OCI-LY1 (cell line): ENCODE measurements around the gene ERMARD.
"Not testable (repeated sequence)": the region's sequence is repeated elsewhere in the genome, so short reads cannot be mapped to it uniquely, and the experiment has no call there.

Experiments used
- H2AFZ ChIP-seq: fragments of 200-600 bp; sonication (generic), shearing (Covaris generic); 2 replicates; pipeline ENCODE4 v1.6.0; 2014; ENCODE audit warnings: antibody characterized with exemption, mild to moderate bottlenecking, low read length
- H3F3A ChIP-seq: fragments of 200-600 bp; sonication (generic), shearing (Covaris generic); 2 replicates; pipeline ENCODE4 v1.6.0; 2014; ENCODE audit warnings: mild to moderate bottlenecking, antibody characterized with exemption, low read length, moderate library complexity; ENCODE audit not compliant: insufficient read depth
- H3K27ac ChIP-seq: fragments of 200-600 bp; sonication (generic); 2 replicates; pipeline ENCODE4 v1.5.1; 2014; ENCODE audit warnings: low read length, mixed run types, mild to moderate bottlenecking, low read depth; ENCODE audit not compliant: poor library complexity, severe bottlenecking
- H3K27me3 ChIP-seq: fragments of 200-600 bp; sonication (generic); 2 replicates; pipeline ENCODE4 v1.6.0; 2014; ENCODE audit warnings: antibody characterized with exemption, mild to moderate bottlenecking, low read length, moderate library complexity; ENCODE audit not compliant: insufficient read depth
- H3K36me3 ChIP-seq: fragments of 200-600 bp; sonication (generic); 2 replicates; pipeline ENCODE4 v1.6.1; 2014; ENCODE audit warnings: mild to moderate bottlenecking, antibody characterized with exemption, low read length, moderate library complexity, mixed read lengths; ENCODE audit not compliant: insufficient read depth
- H3K4me1 ChIP-seq: fragments of 200-600 bp; sonication (generic); 2 replicates; pipeline ENCODE4 v1.5.1; 2014; ENCODE audit warnings: mild to moderate bottlenecking, low read length, moderate library complexity; ENCODE audit not compliant: insufficient read depth, severe bottlenecking
- H3K4me2 ChIP-seq: fragments of 200-600 bp; sonication (generic), shearing (Covaris generic); 2 replicates; pipeline ENCODE4 v1.6.1; 2014; ENCODE audit warnings: low read length
- H3K4me3 ChIP-seq: fragments of 200-600 bp; sonication (generic); 2 replicates; pipeline ENCODE4 v1.5.1; 2014; ENCODE audit warnings: low read length, low read depth, mild to moderate bottlenecking, mixed read lengths; ENCODE audit not compliant: poor library complexity, severe bottlenecking
- H3K79me2 ChIP-seq: fragments of 200-600 bp; shearing (Covaris generic); 2 replicates; pipeline ENCODE4 v1.6.1; 2016; ENCODE audit warnings: mixed run types, low read length, mixed read lengths; ENCODE audit not compliant: insufficient read depth
- H3K9ac ChIP-seq: fragments of 200-600 bp; sonication (generic), shearing (Covaris generic); 2 replicates; pipeline ENCODE4 v1.6.1; 2014; ENCODE audit warnings: mild to moderate bottlenecking, low read length, mixed read lengths
- H3K9me2 ChIP-seq: fragments of 200-600 bp; sonication (generic), shearing (Covaris generic); 2 replicates; pipeline ENCODE4 v1.6.1; 2014; ENCODE audit warnings: low read depth, mild to moderate bottlenecking, low read length, mixed read lengths
- H3K9me3 ChIP-seq: fragments of 200-600 bp; shearing (Covaris generic); 2 replicates; pipeline ENCODE4 v1.6.1; 2014; ENCODE audit warnings: low read length, mixed read lengths
- H4K20me1 ChIP-seq: fragments of 200-600 bp; sonication (generic), shearing (Covaris generic); 2 replicates; pipeline ENCODE4 v1.6.0; 2016; ENCODE audit warnings: mild to moderate bottlenecking, low read length; ENCODE audit not compliant: insufficient read depth
- CTCF ChIP-seq: fragments of 200-600 bp; sonication (generic), shearing (Covaris generic); IDR thresholded peaks from 2 replicates; pipeline ENCODE4 v1.5.1; 2017; ENCODE audit warnings: mild to moderate bottlenecking, antibody characterized with exemption, low read length, moderate library complexity, mixed read lengths
- EZH2 ChIP-seq: fragments of 200-600 bp; sonication (generic), shearing (Covaris generic); IDR thresholded peaks from 2 replicates; pipeline ENCODE4 v1.8.0; 2017; ENCODE audit warnings: borderline replicate concordance, mixed run types, mild to moderate bottlenecking, antibody characterized with exemption, low read length, moderate library complexity, mixed read lengths

The ERMARD gene

GRCh38 chr6:169755162-169755561 lies 3.7 kb downstream of the ERMARD start:
- Histone ChIP-seq H3K4me2 (no peak overlapping the region), H2AFZ (no peak overlapping the region), H3K9me2 (no peaks in the 10 kb centered on the region), H3K27me3 (no peaks in the 10 kb centered on the region), H3K36me3 (peaks cover 38% of the 10 kb centered on the region), H3K9me3 (no peaks in the 10 kb centered on the region), H3K27ac (no peak overlapping the region), H4K20me1 (no peaks in the 10 kb centered on the region), H3K4me1 (peaks cover 19% of the 10 kb centered on the region), H3K79me2 (peaks cover 9% of the 10 kb centered on the region), H3K9ac (no peak overlapping the region), H3K4me3 (no peak overlapping the region), H3F3A (no peaks in the 10 kb centered on the region)
- no peak for TF ChIP-seq CTCF
- TF ChIP-seq EZH2, result no peak

- Histone ChIP-seq H2AFZ (no peak overlapping the region), H3K9me3 (no peaks in the 10 kb centered on the region), H4K20me1 (no peaks in the 10 kb centered on the region), H3K27ac (no peak overlapping the region), H3K27me3 (no peaks in the 10 kb centered on the region), H3F3A (no peaks in the 10 kb centered on the region), H3K9ac (no peak overlapping the region), H3K36me3 (peaks cover 79% of the 10 kb centered on the region), H3K4me1 (no peaks in the 10 kb centered on the region), H3K4me3 (no peak overlapping the region), H3K9me2 (no peaks in the 10 kb centered on the region), H3K4me2 (no peak overlapping the region), H3K79me2 (no peaks in the 10 kb centered on the region)
- TF ChIP-seq EZH2 (no peak), CTCF (no peak)
Observed at GRCh38 chr6:169763308-169763707, 11.9 kb downstream of the ERMARD start.

- H3F3A ChIP-seq, result no peaks in the 10 kb centered on the region
- H3K27me3 ChIP-seq, result no peaks in the 10 kb centered on the region
- no peak overlapping the region for H2AFZ ChIP-seq
- H3K4me3 ChIP-seq, result no peak overlapping the region
- H3K4me2 ChIP-seq, result no peak overlapping the region
- H4K20me1 ChIP-seq, result no peaks in the 10 kb centered on the region
- peaks cover 78% of the 10 kb centered on the region for H3K36me3 ChIP-seq
- H3K9me2 ChIP-seq, result no peaks in the 10 kb centered on the region
- H3K9ac ChIP-seq, result no peak overlapping the region
- H3K9me3 ChIP-seq, result no peaks in the 10 kb centered on the region
- TF ChIP-seq EZH2 (no peak), CTCF (no peak)
- H3K27ac ChIP-seq, result no peak overlapping the region
- no peaks in the 10 kb centered on the region for H3K4me1 ChIP-seq
- H3K79me2 ChIP-seq, result no peaks in the 10 kb centered on the region
Observed at GRCh38 chr6:169763881-169764280, 12.5 kb downstream of the ERMARD start.

GRCh38 chr6:169765789-169766188 lies 14.4 kb downstream of the ERMARD start:
- not testable (repeated sequence) for H3K9ac ChIP-seq, H3K27me3 ChIP-seq, H3K4me1 ChIP-seq, H3K4me2 ChIP-seq, H3K9me3 ChIP-seq, H2AFZ ChIP-seq, H4K20me1 ChIP-seq, H3K9me2 ChIP-seq, H3K4me3 ChIP-seq, H3K79me2 ChIP-seq, H3F3A ChIP-seq, H3K27ac ChIP-seq
- peaks cover 65% of the 10 kb centered on the region for H3K36me3 ChIP-seq
